ENCODE results near the gene ZNF326.

The ZNF326 gene

GRCh38 chr1:89950703-89951102 lies 44.2 kb upstream of the ZNF326 start:
- DNase-seq (ENCODE audit: low spot score) = no peak
- in situ Hi-C loops (cut with MboI; ENCODE audit: low pct_unique_long_range_greater_than_20kb, low sequenced_read_pairs, unreplicated experiment) = loop anchor here (10.0 kb wide), 1 partner anchor 166 kb away; no protein-coding TSS in a partner anchor

GRCh38 chr1:89951766-89952604 lies 42.9 kb upstream of the ZNF326 start:
- TF ChIP-seq CTCF (IDR thresholded peaks at IDR 0.05; ENCODE audit: extremely low read depth, insufficient read depth, missing control alignments) = no peak
- in situ Hi-C loops (cut with MboI; ENCODE audit: low pct_unique_long_range_greater_than_20kb, low sequenced_read_pairs, unreplicated experiment) = loop anchor here (10.0 kb wide), 1 partner anchor 167 kb away; no protein-coding TSS in a partner anchor
- no peak for DNase-seq (ENCODE audit: low spot score)

More at GRCh38 chr1:89950703-89951102, 44.2 kb upstream of the ZNF326 start:
- no peak for TF ChIP-seq CTCF (IDR thresholded peaks at IDR 0.05; ENCODE audit: extremely low read depth, insufficient read depth, missing control alignments)

GRCh38 chr1:89952605-89953130 lies 42.2 kb upstream of the ZNF326 start:
- in situ Hi-C loops (cut with MboI; ENCODE audit: low pct_unique_long_range_greater_than_20kb, low sequenced_read_pairs, unreplicated experiment) = loop anchor here (10.0 kb wide), 1 partner anchor 168 kb away; no protein-coding TSS in a partner anchor
- no peak for DNase-seq (ENCODE audit: low spot score)
- TF ChIP-seq CTCF (IDR thresholded peaks at IDR 0.05; ENCODE audit: extremely low read depth, insufficient read depth, missing control alignments) = no peak

- in situ Hi-C loops (cut with MboI; ENCODE audit: low pct_unique_long_range_greater_than_20kb, low sequenced_read_pairs, unreplicated experiment) = loop anchor here (10.0 kb wide), 1 partner anchor 168 kb away; no protein-coding TSS in a partner anchor
- peak; percentile 61 for TF ChIP-seq CTCF (IDR thresholded peaks at IDR 0.05; ENCODE audit: extremely low read depth, insufficient read depth, missing control alignments)
- DNase-seq (ENCODE audit: low spot score) = no peak
Observed at GRCh38 chr1:89953131-89953626, 41.7 kb upstream of the ZNF326 start.

- in situ Hi-C loops (cut with MboI; ENCODE audit: low pct_unique_long_range_greater_than_20kb, low sequenced_read_pairs, unreplicated experiment) = loop anchor here (10.0 kb wide), 1 partner anchor 169 kb away; no protein-coding TSS in a partner anchor
- no peak for TF ChIP-seq CTCF (IDR thresholded peaks at IDR 0.05; ENCODE audit: extremely low read depth, insufficient read depth, missing control alignments)
- DNase-seq (ENCODE audit: low spot score) = no peak
Observed at GRCh38 chr1:89953929-89954328, 41.0 kb upstream of the ZNF326 start.

GRCh38 chr1:89954401-89954800 lies 40.5 kb upstream of the ZNF326 start:
- in situ Hi-C loops (cut with MboI; ENCODE audit: low pct_unique_long_range_greater_than_20kb, low sequenced_read_pairs, unreplicated experiment) = loop anchor here (10.0 kb wide), 1 partner anchor 170 kb away; no protein-coding TSS in a partner anchor
- no peak for TF ChIP-seq CTCF (IDR thresholded peaks at IDR 0.05; ENCODE audit: extremely low read depth, insufficient read depth, missing control alignments)

More at GRCh38 chr1:89954401-89954800, 40.5 kb upstream of the ZNF326 start:
- DNase-seq (ENCODE audit: low spot score) = no peak
